B cell (primary cell): ENCODE data around the gene USP48. TPM values are rescaled to one million over a fixed set of nuclear protein-coding genes. Genes with fewer than 3 reads are reported as not detected.

Experiments
- ATAC-seq: fragments of 200-7000 bp; cut with Tn5 transposase; one replicate; pipeline ENCODE4 v1.10.0; 2021; ENCODE audit warnings: low read depth, mild to moderate bottlenecking, moderate number of reproducible peaks, moderate library complexity
- CTCF ChIA-PET: fragments of 350-600 bp; sonication (Branson Sonifier 250); formaldehyde crosslinking; loops from one replicate; lab custom pipeline; 2021; ENCODE audit warnings: antibody characterized with exemption, inconsistent platforms; lab: Charles Lee
- POLR2A ChIA-PET: fragments of 350-600 bp; sonication (Branson Sonifier 250); formaldehyde crosslinking; loops from one replicate; lab custom pipeline; 2021; ENCODE audit warnings: antibody characterized with exemption; lab: Charles Lee
- DNase-seq: peaks from one replicate; pipeline ENCODE4 v3.0.0; 2013
- H2AFZ ChIP-seq: 2 replicates; pipeline ENCODE4 v1.6.1; 2012; ENCODE audit warnings: mild to moderate bottlenecking, low read depth, low read length; ENCODE audit not compliant: insufficient read depth, poor library complexity, severe bottlenecking
- H3K27ac ChIP-seq, 2 donors: 1 replicate in 1 of 2; 2 replicates in 1 of 2; pipeline ENCODE4 v1.5.1; 2012 to 2013; ENCODE audit warnings: low read length in 2 of 2, mild to moderate bottlenecking in 2 of 2, moderate library complexity in 1 of 2
- H3K27me3 ChIP-seq, 4 experiments: fragments of 200-600 bp in 1 of 4; sonication (generic) in 1 of 4; replicated peaks in 1 of 4; 1 replicate in 2 of 4; 2 replicates in 2 of 4; pipeline versions ENCODE4 v1.6.1 to v1.7.0; 2013 to 2016; ENCODE audit warnings: low read length in 3 of 4, mild to moderate bottlenecking in 2 of 4, mixed read lengths in 1 of 4, moderate library complexity in 1 of 4; ENCODE audit not compliant: insufficient read depth in 4 of 4, control insufficient read depth in 3 of 4; ENCODE audit errors: control extremely low read depth in 1 of 4
- H3K36me3 ChIP-seq, 2 experiments: replicated peaks in 1 of 2; 1 replicate in 1 of 2; 2 replicates in 1 of 2; pipeline versions ENCODE4 v1.6.1 to v1.7.1; 2013; ENCODE audit warnings: low read length in 1 of 2; ENCODE audit not compliant: insufficient read depth in 2 of 2, control insufficient read depth in 1 of 2; ENCODE audit errors: control extremely low read depth in 1 of 2, extremely low read depth in 1 of 2
- H3K4me1 ChIP-seq, 2 donors: fragments of 200-600 bp in 1 of 2; sonication (generic) in 1 of 2; 1 replicate in 1 of 2; 2 replicates in 1 of 2; pipeline versions ENCODE4 v1.5.1 to v1.6.1; 2013 to 2017; ENCODE audit warnings: low read length in 2 of 2; ENCODE audit not compliant: control insufficient read depth in 2 of 2, insufficient read depth in 2 of 2
- H3K4me2 ChIP-seq: replicated peaks from 2 replicates; pipeline ENCODE3; 2012; ENCODE audit warnings: mild to moderate bottlenecking, low read depth, low read length; ENCODE audit not compliant: poor library complexity, severe bottlenecking
- H3K4me3 ChIP-seq, 5 experiments: fragments of 200-600 bp in 1 of 5; sonication (generic) in 1 of 5; 1 replicate in 3 of 5; 2 replicates in 2 of 5; pipeline versions ENCODE4 v1.5.1 to v1.7.0; 2011 to 2016; ENCODE audit warnings: low read length in 4 of 5, mild to moderate bottlenecking in 4 of 5, low read depth in 2 of 5, control low read depth in 1 of 5, moderate library complexity in 1 of 5; ENCODE audit not compliant: insufficient read depth in 1 of 5; ENCODE audit errors: control extremely low read depth in 1 of 5, extremely low read depth in 1 of 5
- H3K79me2 ChIP-seq: fragments of 200-600 bp; sonication (generic); one replicate; pipeline ENCODE4 v1.6.0; 2016; ENCODE audit warnings: low read length; ENCODE audit not compliant: control insufficient read depth, insufficient read depth
- H3K9ac ChIP-seq: fragments of 200-600 bp; sonication (generic); 2 replicates; pipeline ENCODE4 v1.6.1; 2017; ENCODE audit warnings: mild to moderate bottlenecking, low read length, moderate library complexity
- H3K9me3 ChIP-seq, 3 donors: one replicate each; pipeline versions ENCODE4 v1.6.1 to v1.7.1; 2013; ENCODE audit warnings: low read length in 2 of 3; ENCODE audit not compliant: control insufficient read depth in 2 of 3, insufficient read depth in 1 of 3; ENCODE audit errors: control extremely low read depth in 1 of 3
- H4K20me1 ChIP-seq: 2 replicates; pipeline ENCODE4 v1.6.0; 2012; ENCODE audit warnings: mild to moderate bottlenecking, low read length; ENCODE audit not compliant: insufficient read depth, control insufficient read depth, poor library complexity, severe bottlenecking
- H3K27ac Mint-ChIP-seq: one replicate; pipeline ENCODE4 v1.8.0; 2021; ENCODE audit warnings: mixed read lengths
- H3K27me3 Mint-ChIP-seq: one replicate; pipeline ENCODE4 v1.8.0; 2021; ENCODE audit warnings: mixed read lengths
- H3K4me1 Mint-ChIP-seq: one replicate; pipeline ENCODE4 v1.8.0; 2021; ENCODE audit warnings: mixed read lengths
- H3K4me3 Mint-ChIP-seq: one replicate; pipeline ENCODE4 v1.8.0; 2021; ENCODE audit warnings: mixed read lengths
- H3K9me3 Mint-ChIP-seq: one replicate; pipeline ENCODE4 v1.8.0; 2022; ENCODE audit warnings: mixed read lengths; ENCODE audit not compliant: insufficient read depth
- CTCF ChIP-seq: fragments of 200-600 bp; IDR thresholded peaks from one replicate; pipeline ENCODE4 v1.8.0; 2022; ENCODE audit warnings: antibody characterized with exemption, mild to moderate bottlenecking
- EZH2 ChIP-seq: IDR thresholded peaks from 2 replicates; pipeline ENCODE4 v1.6.1; 2012; ENCODE audit warnings: borderline replicate concordance, low read depth, mild to moderate bottlenecking, moderate library complexity, low read length; ENCODE audit not compliant: insufficient read depth, poor library complexity, severe bottlenecking
- WGBS: methylation state at CpG from one replicate; pipeline ENCODE4 v1.1.5; 2013; ENCODE audit warnings: missing lambda C conversion rate; ENCODE audit not compliant: insufficient coverage; 5-methylcytosine and 5-hydroxymethylcytosine counted together
- intact Hi-C: fragments of 100-400 bp; cut with micrococcal nuclease; formaldehyde crosslinking; loops from one replicate; pipeline ENCODE4 v1.10.0; 2022
- polyA plus RNA-seq: library from polyadenylated mRNA; depleted of rRNA; stranded (reverse); fragments of >200 nt; gene quantifications from 2 replicates; pipeline ENCODE4 v1.2.3, GENCODE V29; 2012
- total RNA-seq, 2 donors: library from RNA; stranded (reverse); fragments of 120-200 nt in 1 of 2; gene quantifications; 1 replicate in 1 of 2; 2 replicates in 1 of 2; pipeline versions ENCODE4 v1.2.3 to v1.2.4, GENCODE V29; 2013 to 2022

USP48 gene
- total and polyA plus RNA-seq, 2 donors (not counting 1 experiment from before 2014, with no cell fraction given), result 21.2 to 135 TPM

GRCh38 chr1:21763694-21764419, 19.1 kb downstream of the USP48 start:
- Histone ChIP-seq H4K20me1 (peaks cover 75% of the 10 kb centered on the region), H3K79me2 (peaks cover 100% of the 10 kb centered on the region), H3K4me1 (peaks cover 40 to 57% of the 10 kb centered on the region in 2 donors), H3K27me3 (no peaks in the 10 kb centered on the region), H3K36me3 (no peaks in the 10 kb centered on the region), H2AFZ (no peak overlapping the region), H3K4me3 (no peak overlapping the region), H3K4me2 (peak overlapping the region; percentile 50), H3K9me3 (peaks cover 0 to 4% (median 0%) of the 10 kb centered on the region in 3 donors), H3K27ac (peak overlapping the region; percentile 44 to 74), H3K9ac (no peak overlapping the region)
- POLR2A ChIA-PET, result interaction anchor here (0.7 to 1.3 kb wide), 2 partner anchors 19 to 268 kb away, joined by 4 to 6 read pairs; partner anchors contain the start of gene USP48
- intact Hi-C loops, result no loop called here
- ATAC-seq (no peak), DNase-seq (no peak)
- no peaks in the 10 kb centered on the region for H3K27me3 Mint-ChIP-seq
- no CpG with 5 or more reads among the region's 7 CpGs for WGBS
- TF ChIP-seq CTCF (no peak), EZH2 (no peak)
- H3K4me3 Mint-ChIP-seq, result peak overlapping the region; percentile 8
- H3K27ac Mint-ChIP-seq, result peak overlapping the region; percentile 85
- CTCF ChIA-PET, result no interaction called here
- H3K9me3 Mint-ChIP-seq, result no peaks in the 10 kb centered on the region
- H3K4me1 Mint-ChIP-seq, result peaks cover 72% of the 10 kb centered on the region

GRCh38 chr1:21763236-21763635, 19.7 kb downstream of the USP48 start:
- no peak for TF ChIP-seq EZH2
- no peak for TF ChIP-seq CTCF
- Histone ChIP-seq H3K9ac (no peak overlapping the region), H3K4me3 (no peak overlapping the region), H2AFZ (no peak overlapping the region), H4K20me1 (peaks cover 75% of the 10 kb centered on the region), H3K27ac (peak overlapping the region; percentile 72 to 74), H3K79me2 (peaks cover 100% of the 10 kb centered on the region), H3K4me1 (peaks cover 40 to 57% of the 10 kb centered on the region in 2 donors), H3K9me3 (peaks cover 0 to 4% (median 0%) of the 10 kb centered on the region in 3 donors), H3K27me3 (no peaks in the 10 kb centered on the region), H3K4me2 (peak overlapping the region; percentile 50), H3K36me3 (no peaks in the 10 kb centered on the region)
- ATAC-seq (no peak), DNase-seq (no peak)
- CTCF ChIA-PET, result no interaction called here
- Mint-ChIP-seq H3K4me1 (peaks cover 70% of the 10 kb centered on the region), H3K27me3 (no peaks in the 10 kb centered on the region), H3K27ac (peak overlapping the region; percentile 85), H3K9me3 (no peaks in the 10 kb centered on the region), H3K4me3 (no peak overlapping the region)
- intact Hi-C loops, result no loop called here
- WGBS, result no CpG with 5 or more reads among the region's 10 CpGs
- POLR2A ChIA-PET, result interaction anchor here (1.3 kb wide), 1 partner anchor 19 kb away, joined by 4 read pairs; the partner anchor contains the start of gene USP48
